HG03432 (cell line): ENCODE measurements around the gene PDE6D.
"Not testable (repeated sequence)": the region's sequence is repeated elsewhere in the genome, so short reads cannot be mapped to it uniquely, and the experiment has no call there.

Experiments
- ATAC-seq: cut with Tn5 transposase; IDR thresholded peaks from one replicate; pipeline ENCODE4 v1.9.1; 2021; ENCODE audit warnings: mild to moderate bottlenecking, moderate library complexity; ENCODE audit not compliant: unreplicated experiment

PDE6D gene

DNA sequence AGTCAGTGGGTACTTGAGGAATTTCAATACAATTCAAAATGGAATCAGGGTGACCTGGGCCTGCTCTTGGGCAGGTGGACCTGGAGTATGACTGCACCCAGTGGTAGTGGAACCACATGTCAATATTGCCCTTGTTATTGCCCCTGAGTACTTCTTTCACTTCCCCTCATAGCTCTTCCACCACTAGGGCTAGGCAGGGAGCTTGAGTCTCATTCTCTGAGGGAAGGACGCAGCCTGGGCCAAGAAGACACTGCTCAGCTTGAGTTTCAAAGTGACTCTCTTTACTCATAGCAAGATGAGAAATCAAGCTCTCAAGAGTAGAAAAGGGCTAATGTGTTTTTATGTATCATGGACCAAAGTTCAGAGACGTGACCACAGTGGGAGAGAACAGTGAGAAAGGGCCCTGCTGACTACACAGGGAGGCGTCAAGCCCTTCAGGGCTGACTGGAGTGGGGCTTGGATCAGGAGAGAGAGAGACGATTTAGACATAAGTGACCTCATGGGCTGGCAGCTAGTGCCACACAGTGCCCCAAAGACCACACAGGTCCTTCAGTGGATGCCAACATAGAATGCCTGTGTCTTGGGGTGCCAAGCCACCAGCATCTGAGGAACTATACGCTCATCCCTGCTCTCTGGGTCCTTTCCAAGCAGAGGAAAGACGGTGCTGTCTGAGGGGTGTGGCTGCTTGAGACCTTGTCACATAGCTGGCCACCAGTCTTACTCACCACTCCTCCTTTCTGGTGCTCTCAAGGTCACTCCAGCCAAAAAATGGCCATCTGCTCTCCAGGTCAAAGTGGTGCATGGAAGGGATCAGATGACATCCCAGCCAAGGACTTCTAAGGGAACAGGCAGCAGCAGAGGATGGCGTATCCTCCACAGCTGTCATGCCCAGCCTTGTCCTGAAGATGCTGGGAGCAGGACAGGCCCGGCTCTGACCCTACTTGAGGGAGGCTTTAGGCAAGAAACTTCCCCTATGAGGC is 59.8 kb downstream of the PDE6D start:
- ATAC-seq = peak; percentile 83

DNA sequence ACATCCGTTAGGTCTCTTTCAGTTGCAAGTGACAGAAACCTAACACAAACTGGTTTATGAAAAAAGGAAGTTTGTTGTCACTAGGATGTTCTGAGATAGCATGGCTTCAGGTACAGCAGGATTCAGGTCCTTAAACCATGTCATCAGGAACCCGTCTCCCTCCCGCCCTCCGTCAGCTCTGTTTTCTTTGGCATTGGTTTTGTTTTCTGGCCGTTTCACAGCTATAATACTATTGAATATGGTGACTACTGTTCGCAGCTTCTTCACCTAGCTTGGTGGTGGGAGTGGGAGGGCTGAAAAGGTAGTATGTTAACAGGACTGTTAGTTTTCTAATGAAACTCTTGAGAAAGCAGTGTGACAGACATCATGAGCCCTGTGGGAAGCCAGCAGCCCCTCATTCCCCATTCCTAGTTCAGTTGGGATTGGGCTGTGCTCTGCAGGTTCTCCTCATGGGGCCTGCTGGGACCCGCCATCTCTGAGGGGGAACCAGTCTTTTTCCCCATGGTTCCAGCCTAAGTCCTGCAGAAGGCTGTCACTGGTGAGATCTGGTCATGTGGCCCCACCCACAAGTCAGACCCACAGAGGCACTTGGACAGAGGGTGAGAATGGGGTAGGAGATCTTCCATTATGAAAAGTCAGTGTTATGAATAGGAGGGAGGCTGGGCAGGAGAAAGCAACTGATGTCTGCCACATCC is 60.6 kb downstream of the PDE6D start:
- ATAC-seq = no peak

DNA sequence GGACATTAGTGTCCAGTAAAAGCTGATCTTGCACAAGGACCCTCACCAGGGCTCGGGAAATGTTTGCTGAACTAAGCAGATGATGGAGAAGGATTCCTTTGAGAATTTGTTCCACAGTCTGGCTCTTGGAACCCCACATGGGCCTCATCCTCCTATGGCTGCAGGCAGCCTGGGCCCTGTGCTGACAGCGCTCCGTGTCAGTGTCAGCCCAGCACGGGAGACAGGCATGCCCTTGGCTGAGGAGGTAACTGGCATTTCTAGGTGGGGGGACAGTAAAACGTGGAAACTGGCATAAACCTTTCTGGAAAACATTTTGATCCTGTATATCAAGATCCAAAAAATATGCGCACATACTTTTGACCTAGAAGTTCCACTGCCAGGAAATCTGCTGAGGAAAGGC is 62.3 kb downstream of the PDE6D start:
- ATAC-seq = no peak

DNA sequence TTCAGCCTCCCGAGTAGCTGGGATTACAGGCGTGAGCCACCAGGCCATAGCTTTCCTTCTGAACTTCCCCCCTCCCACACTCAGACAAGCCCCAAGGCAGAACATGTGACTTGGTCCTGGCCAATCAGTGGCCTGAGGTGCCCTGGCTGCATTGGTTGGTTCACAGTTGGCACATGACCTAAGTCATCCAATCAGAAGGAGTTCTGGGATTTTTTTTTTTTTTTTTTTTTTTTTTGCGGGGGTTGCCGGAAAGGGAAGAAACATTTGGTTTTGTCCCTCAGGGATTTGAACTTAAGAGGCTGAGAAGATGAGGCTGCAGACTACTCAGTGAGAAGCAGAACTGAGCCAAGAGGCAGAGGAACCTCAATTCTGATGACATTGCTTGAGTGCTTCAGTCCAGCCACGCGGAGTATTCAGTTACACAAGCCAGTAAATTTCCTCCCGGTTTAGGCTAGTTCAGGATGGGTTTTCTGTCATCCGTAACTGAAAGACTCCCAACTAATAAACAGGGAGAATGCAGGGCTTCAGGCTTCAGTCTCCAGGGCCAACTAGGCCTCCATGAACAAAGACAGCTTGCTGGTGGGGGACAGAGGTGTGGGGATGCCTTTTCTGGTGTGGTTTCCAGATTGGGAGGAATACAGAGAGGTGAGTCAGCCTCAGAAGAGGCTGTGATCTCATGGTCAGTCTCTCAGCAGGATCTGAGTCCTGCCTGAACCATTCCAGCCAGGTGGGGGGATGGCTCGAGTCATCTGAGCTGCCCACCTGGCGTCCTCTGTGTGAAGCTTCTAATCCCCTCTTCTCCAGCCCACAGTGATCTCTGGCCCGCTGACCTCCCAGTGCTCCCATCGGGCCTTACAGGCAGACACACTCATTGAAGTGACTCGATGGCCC is 63.6 kb downstream of the PDE6D start:
- ATAC-seq = peak; percentile 20

DNA sequence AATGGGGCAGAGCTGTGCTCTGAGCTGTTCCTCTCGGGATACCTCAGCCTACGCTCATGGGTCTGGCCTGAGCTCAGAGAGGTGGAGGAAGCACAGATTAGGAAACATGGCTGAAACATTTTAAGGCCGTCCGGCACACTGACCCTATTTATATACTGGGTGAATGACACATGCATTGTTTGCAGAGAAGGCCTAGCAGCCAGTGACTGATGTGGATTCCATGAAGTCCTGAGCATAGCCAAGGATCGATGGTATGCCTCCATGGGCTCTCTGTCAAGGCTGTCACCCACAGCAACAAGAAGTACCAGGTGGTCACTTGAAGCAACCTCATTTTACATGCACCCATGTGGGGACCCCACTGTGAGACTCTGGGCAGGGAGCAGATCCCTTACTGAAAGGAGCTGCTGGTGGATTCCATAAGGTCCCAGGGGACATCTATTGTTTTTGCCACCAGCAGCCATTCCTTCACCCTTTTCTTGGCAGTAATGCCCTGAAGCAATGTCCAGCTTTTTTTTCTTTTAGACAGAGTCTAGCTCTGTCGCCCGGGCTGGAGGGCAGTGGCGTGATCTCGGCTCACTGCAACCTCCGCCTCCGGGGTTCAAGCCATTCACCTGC is 64.3 kb downstream of the PDE6D start:
- no peak for ATAC-seq

DNA sequence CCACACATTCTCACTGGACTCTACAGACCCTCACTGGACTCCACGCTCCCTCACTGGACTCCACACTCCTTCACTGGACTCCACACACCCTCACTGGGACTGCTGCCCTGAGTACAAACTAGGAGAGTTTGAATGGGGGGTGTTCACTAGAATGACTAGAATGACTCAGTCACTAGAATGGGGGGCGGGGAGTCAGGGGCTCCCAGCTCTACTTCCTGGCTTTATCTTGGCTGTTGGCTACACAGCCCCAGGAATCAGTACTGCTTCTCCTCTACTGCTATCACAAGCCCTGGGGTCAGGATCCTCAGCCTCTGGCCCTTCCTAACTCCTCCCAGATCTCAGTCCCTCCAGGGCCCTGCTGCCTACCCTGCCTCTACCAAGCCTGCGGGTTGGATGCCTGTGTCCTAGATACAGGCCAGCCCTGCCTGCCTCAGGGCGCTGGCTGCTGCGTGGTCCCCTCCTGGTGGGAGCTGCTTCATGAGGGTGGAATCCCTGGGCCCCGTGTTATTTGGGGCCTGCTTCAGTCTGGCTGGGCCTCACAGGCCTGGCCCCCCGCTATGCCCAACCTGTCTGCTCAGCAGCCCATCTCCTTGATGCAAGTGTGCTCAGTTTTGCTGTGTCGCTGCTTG is 65.0 kb downstream of the PDE6D start:
- ATAC-seq = no peak

DNA sequence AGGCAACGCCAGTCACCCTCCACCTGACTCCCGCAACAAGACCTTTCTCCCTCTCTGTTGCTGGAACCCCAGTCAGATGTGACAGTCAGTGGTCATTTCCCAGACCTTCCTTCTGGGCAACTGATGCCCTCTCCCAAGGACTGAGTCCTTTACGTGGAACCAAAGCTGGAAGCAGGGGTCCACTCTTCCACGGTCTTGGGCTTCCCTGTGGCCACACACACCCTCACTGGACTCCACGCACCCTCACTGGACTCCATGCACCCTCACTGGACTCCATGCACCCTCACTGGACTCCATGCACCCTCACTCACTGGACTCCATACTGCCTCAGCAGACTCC is 65.6 kb downstream of the PDE6D start:
- no peak for ATAC-seq

DNA sequence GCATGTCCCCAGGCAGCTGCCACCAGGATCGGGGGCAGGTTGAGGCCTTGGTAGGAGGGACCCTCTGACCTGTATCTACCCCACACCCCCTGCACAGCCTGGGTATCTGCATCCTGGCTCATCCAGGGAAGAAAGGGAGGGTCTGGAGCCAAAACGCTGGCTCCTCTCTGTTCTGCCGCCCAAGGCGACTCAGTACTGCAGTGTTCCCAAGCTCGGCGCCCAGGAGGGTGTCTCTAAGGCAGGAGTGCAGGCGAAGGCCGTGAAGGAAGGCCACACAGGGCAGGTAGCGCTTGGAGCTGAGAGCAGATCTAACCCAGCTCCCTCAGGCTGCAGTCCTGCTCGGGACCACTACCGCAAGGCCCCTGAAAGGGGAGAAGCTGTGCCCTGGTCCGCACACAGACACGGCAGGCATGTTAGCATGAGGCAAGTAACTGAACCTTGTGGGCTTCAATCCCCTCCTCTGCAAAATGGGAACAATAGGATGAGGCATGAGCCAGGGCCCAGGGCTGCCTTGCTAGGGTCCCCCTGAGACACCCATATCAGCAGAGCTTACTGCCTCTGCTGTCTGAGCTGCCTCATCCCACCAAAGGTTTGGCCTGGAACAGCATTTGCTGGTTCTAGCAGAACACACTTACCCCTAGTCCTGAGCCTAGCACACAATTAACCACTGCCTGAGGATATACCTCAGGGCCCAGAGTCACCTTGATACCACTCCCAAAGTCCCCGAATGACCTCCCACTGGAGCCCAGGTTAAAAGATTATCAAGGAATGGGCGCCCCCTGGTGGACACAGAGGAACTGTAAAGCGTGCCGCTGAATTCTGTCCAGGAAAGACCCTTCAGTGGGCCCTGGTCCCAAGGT is 66.2 kb downstream of the PDE6D start:
- peak; percentile 20 for ATAC-seq

DNA sequence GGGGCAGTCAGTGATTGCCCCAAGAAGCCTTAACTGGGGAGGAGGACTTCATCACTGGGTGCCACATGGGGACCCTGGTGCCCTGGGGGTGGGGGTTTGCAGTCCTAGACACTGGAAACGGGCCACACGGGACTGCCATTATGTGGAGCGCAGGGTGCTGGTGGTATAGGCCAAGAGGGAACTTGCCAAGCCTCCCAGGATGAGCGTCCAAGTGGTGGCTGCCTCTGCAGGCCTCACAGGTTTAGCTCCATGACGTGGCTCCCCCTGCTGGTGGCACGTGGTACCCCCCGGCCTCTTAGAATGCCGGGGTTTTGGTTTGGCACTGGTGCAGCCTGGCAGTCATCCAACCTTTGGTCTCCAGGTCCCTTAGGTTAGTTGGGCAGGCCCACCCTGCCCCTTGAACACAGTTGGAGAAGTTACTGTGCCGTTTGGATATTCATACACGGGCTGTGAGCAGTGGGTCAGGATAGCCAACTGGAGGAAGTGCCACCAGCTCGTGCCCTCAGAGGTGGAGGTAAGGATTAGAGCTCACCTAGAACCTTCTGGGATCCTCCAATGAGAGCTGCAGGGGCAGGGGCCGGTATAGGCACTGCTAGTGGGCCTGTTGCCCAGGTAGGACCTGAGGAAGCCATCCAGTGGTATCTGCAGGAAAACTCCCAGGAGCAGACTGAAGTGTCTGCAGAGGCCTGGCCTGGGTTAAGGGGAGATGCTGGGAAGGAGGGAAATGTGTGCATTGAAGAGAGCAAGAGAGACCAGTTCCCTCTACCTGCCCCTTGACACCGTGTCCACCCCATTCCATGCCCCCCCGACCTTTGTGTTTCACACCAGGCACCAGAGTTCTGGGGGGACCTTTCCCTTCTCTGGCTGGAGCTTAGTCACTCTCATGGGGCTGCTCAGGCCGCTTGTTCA is 67.1 kb downstream of the PDE6D start:
- no peak for ATAC-seq

DNA sequence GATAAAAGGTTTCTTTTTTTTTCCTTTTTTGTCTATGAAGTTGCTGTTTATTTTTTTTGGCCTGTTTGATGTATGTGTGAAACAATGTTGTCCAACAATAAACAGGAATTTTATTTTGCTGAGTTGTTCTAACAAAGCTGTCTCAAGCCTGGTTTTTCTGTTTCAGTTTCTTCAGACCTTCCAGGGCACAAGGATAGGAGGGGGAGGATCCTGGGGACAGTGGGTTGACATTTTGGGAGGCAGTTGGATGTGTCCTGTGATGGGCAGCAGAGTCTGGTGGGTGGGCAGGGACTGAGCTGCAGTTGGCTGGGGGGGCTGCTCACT is 67.7 kb downstream of the PDE6D start:
- ATAC-seq = not testable (repeated sequence)

DNA sequence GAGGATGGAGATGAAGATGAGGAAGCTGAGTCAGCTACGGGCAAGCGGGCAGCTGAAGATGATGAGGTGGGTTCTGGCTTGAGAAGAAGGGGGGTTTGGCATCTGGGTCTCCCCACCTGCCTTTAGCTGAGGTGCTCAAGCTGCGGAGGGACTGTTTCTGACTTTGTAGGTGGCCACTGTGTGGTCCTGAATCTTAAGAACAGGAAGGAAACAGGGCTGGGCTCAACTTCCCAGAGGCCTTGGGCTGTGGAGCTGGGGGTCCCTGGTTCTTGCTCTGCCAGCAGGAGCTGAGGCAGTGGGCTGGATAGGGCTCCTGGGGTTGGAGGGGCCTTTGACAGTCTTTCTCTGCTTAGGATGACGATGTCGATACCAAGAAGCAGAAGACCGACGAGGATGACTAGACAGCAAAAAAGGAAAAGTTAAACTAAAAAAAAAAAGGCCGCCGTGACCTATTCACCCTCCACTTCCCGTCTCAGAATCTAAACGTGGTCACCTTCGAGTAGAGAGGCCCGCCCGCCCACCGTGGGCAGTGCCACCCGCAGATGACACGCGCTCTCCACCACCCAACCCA is 68.5 kb downstream of the PDE6D start:
- not testable (repeated sequence) for ATAC-seq

DNA sequence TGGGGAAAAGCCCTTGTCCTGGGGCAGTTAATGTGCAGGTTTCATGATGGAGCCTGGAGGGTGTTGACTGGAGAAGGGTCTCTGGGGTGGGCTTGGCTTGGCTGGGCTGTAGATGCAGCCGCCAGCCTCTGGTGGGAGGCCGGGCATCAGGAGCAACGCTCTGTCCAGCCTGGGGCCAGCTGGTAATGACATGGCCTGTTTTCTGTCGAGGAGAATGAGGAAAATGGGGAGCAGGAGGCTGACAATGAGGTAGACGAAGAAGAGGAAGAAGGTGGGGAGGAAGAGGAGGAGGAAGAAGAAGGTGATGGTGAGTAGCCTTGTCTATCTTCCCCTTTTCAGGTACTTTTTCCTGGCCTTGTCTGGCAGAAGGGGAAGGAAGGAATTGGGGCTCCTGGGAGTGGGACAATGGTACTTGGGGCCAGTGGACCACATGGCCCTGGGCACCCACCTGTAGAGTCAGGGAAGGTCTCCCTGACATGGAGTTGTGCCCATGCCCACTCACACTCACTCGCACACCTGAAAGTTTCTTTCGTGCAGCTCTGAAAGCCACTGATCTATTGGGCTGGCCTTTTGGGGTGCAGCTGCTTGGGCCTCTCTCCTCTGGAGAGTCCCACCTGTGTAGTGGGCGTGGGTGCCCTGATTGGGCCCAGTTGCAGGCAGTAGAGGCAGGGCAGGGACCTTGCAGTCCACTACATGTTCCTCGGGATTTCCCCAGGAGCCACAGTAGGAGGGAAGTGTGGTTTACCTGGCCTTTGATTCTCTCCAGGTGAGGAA is 69.2 kb downstream of the PDE6D start:
- ATAC-seq = no peak

DNA sequence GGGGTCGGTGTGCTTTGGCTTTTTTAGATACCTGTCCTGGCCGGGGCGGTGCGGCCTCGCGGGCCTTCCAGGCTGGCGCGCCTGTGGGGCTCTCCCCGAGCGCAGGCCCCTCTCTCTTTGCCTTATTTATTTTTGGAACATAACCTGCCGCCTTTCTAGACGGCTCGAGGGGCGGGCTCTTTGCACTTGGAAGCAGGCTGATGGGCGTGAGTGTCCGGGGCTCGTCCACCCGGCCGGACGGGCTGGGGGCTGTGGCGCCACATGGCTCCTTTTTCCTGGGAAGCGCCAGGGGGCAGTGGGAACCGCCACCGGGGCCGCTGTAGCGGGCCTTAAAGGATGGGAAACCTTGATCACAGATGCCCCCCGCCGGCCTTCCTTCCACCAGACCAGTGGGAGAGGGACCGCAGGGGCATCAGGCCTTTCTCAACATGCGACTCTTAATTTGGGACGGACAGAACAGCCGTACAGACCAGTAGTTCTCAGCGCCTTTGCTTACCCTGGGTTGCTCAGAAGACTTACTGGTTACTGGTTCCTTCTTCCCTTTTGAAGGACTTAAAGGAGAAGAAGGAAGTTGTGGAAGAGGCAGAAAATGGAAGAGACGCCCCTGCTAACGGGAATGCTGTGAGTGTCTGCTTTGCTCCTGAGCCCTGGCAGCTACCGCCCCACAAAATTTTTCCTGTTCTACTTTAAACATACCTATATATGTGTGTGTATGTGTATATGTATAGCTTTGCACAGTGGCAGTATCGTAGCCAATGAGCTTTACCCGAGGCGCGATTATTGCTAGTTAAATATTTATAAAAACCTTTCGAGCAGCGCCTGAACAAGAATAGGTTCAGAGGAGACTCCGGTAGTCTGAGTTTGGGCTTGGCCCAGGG is 70.0 kb downstream of the PDE6D start:
- no peak for ATAC-seq

DNA sequence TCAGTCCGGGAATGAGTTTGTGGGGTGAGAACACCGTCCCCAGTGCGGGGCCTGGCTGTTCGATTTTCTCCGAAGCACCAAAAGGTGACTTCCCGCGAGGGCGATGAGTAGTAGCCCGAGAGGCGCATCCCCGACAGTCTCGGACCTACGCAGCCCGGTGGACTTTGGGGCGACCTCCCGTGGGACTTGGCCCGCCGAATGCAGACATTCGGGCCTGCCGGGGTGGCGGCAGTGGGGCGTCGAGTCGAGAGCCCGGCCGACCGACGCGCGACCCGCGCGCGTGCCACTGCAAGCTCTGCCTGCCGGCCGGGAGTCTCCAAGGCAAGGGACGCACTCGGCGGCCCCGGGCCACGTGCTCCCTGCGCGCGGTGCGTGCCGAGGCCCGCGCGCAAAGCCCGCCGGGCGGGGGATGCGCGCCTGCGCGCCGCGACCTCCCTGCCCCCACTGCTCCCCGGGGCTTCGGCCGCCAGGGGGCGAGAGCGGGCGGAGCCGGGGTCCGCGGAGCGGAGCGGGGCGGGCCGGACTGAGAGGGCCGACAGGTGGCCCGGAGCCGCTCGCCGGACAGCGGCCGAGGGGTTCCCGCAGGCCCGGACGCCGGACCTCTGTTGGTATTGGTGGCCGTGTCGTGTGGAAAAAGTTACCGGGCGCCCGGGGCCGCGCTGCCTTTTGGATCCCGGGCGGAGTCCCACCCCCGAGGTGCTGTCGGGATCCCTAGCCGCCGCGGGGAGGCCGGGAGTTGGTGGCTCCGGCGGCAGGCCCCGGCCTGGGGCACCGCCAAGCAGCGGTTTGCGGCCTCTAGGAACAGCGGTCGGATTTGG is 70.9 kb downstream of the PDE6D start:
- peak; percentile 25 for ATAC-seq

DNA sequence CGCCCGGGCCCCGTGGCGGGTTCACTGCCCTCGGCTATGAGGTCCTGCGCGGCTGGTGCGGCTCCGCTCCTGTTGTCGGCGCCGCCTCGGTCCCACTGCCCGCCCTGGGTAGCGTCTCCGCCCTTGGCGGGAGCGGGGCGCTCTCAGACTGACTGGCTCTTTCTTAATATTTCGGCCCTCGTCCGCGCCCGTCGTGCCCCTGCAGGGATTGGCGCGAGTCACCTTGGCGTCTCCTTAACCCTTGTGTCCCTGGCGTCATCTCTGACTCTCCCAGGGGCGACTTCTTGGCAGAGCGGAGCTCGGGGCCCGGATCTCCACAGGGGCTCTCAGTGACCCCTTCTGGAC is 71.5 kb downstream of the PDE6D start:
- ATAC-seq = no peak
